Limb (tissue), 2 donors: ENCODE results near the gene CAMKMT.

Experiments
- DNase-seq, 2 donors: peaks; one replicate each; pipeline ENCODE4 v3.0.0-alpha.2; 2016; ENCODE audit errors: extremely low spot score in 2 of 2

CAMKMT gene

GRCh38 chr2:44688456-44689124 lies 326.8 kb downstream of the CAMKMT start:
- DNase-seq: no peak

GRCh38 chr2:44689516-44689915 lies 327.8 kb downstream of the CAMKMT start:
- no peak for DNase-seq

DNA sequence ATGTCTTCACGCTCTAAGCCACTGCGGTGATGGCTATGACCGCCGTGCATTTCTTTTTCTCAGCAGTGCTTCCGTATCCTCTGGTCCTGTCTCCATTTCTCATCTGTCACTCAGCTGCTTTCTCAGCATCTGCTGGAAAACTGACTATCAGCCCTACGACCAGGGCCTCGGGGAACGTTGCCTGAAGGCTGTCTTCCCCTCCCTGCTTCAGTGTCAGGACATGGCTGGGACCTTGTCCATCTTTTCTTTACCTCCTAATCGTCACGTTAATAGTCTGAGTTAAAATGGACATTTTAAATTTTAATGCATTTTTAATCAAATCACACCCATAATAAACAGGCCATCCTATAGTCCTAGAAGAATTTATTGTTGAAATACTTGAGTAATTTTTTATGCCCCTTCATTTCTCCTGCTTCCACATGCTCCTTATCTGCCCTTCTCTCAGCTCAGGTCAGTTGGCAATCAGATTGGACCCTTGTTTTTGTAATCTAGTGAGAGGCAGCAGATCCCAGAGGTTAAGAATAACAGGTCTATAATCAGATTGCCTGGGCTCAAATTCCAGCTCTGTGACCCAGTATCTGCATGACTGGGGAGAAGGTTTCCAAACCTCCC lies 329.5 kb downstream of the CAMKMT start:
- no peak for DNase-seq

- DNase-seq: no peak
These were observed 331.1 kb downstream of the CAMKMT start for GRCh38 chr2:44692821-44693220.

DNA sequence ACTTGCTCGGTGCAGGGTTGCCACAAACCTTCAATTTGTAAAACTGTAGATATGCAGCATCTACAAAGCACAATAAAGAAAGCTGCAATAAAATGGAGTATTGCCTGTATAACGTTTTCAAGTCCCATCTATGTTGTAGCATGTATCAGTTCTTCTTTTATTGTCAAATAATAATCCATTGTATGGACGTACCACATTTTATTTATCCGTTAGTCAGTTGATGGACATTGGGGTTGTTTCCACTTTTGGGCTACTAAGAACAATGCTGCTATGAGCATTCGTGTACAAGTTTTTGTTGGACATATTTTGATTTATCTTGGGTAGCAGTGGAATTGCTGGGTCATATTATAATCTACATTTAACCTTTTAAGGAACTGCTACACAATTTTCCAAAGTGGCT lies 339.1 kb downstream of the CAMKMT start:
- DNase-seq: no peak

GRCh38 chr2:44705356-44705755 lies 343.6 kb downstream of the CAMKMT start:
- DNase-seq: no peak

DNA sequence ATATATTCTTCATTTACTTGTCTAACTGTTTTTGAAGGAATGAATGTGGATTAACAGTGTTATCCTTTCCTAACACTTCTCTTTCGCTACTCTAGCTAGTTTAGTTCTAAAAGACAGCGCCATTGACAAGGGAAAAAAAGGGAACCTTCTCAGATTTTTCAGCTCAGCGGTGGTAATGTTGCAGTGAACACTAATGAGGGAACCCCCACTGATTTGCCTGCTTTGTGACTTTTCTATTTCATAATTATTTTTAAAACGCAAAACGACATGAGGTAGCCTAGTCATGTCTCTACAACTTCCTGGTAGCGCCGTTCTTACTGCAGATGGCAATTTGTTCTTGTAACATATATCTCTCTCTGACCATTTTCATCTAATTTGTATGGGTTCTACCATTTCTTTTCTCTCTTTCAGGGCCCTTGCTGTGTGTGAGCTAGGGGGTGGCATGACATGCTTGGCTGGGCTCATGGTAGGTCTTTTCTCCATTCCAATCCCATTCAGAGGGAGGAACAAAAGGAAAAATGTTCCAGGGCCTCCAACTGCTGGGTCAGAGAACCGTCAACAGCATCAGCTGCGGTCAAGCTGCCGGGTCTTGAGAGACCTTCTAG lies 344.2 kb downstream of the CAMKMT start:
- no peak for DNase-seq

DNA sequence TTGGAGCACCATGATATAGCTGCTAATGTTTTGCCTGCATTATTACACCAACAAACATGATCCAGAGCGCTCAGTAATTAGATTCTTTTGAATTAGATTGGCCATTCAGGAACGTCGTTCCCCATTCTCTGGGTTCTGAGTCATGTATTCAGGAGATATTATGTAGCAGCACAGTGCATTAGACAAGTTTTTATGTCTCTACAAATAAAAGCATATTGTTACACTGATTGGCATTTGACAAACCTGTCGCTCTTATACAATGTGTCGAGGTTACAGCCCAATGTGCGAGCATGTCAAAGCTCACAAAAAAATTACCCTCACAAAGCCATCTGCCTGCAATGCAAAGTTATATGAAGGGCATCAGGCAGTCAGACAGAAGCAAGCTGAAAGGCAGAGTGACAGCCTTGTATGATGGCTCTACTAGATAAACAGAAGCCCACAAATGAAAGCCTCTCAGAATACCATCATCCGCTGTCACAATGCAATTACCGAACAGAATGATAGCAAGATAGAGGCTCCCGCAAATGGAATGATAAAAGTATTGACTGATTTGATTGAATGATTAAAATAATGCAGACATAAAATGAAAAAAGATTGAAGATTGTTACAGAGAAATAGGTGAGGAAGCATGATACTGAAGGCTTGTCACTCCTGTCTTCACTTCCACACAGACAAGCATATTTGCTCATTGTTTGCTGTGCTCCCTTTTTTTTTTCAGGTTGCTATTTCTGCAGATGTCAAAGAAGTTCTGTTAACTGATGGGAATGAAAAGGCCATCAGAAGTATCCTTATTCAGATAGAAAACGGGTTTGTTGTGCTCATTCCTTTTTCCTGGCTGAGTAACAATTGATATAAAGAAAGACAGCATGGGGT lies 345.2 kb downstream of the CAMKMT start:
- DNase-seq: no peak

DNA sequence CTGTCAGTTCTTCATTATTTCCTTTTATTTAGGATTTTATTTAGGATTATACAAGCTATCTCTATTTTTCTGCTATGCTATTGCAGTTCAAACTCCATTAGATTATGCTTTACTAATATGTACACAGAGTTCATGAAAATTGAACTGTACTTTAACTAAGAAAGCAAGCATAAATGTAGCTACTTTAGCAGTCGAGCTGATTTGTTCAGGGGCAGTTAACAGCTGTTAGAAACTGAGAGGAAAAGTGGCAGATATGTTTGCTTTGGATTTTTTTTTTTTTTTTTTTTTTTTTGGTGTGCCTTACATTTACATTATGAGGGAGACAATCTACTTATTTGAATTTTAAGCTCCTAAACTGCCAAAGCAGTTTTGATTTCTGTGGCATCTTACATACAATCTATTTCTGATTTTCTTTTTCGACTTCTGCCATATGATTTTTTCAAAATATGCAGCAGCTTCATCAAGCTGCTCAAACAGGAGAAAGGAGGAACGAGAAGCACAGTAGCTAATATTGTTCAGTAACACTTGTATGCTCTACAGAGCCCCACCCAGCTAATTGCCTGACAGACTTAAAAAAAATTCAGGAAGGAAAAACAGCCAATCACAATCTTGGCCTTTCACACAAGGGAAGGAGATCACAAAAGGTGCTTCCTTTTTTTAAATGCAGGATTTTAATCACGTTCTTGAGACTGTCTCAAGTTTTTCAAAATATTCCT lies 346.4 kb downstream of the CAMKMT start:
- no peak for DNase-seq

GRCh38 chr2:44708661-44709000 lies 346.9 kb downstream of the CAMKMT start:
- no peak for DNase-seq

DNA sequence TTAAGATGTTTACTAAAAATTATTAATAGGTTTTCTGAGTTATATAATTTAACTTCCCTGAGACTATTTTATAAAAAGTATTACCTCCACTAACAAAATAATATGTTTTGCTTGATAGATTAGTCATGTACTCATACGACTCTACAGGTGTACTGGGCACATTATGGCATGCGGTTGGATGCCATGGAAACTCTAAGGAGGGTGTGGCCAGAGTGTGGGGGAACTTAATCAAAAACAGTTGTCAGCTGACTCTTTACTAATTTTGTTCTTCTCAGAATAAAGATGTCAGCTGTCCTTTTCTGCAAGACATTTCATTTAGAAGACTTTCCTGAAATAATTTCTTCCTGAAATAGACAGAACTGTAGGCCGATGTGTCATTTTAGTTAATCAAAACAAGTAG lies 351.4 kb downstream of the CAMKMT start:
- no peak for DNase-seq

- DNase-seq: no peak
These were observed 353.9 kb downstream of the CAMKMT start for GRCh38 chr2:44715671-44716081.

GRCh38 chr2:44716131-44716530 lies 354.4 kb downstream of the CAMKMT start:
- DNase-seq: no peak

GRCh38 chr2:44718431-44718830 lies 356.7 kb downstream of the CAMKMT start:
- DNase-seq: no peak

- DNase-seq: no peak
These were observed 357.8 kb downstream of the CAMKMT start for GRCh38 chr2:44719562-44719961.

- DNase-seq: no peak
These were observed 360.4 kb downstream of the CAMKMT start for GRCh38 chr2:44722026-44722625.

- no peak for DNase-seq
These were observed 362.2 kb downstream of the CAMKMT start for GRCh38 chr2:44723921-44724320.

GRCh38 chr2:44730593-44730992 lies 368.8 kb downstream of the CAMKMT start:
- DNase-seq: no peak

GRCh38 chr2:44731505-44731904 lies 369.8 kb downstream of the CAMKMT start:
- DNase-seq: no peak

DNA sequence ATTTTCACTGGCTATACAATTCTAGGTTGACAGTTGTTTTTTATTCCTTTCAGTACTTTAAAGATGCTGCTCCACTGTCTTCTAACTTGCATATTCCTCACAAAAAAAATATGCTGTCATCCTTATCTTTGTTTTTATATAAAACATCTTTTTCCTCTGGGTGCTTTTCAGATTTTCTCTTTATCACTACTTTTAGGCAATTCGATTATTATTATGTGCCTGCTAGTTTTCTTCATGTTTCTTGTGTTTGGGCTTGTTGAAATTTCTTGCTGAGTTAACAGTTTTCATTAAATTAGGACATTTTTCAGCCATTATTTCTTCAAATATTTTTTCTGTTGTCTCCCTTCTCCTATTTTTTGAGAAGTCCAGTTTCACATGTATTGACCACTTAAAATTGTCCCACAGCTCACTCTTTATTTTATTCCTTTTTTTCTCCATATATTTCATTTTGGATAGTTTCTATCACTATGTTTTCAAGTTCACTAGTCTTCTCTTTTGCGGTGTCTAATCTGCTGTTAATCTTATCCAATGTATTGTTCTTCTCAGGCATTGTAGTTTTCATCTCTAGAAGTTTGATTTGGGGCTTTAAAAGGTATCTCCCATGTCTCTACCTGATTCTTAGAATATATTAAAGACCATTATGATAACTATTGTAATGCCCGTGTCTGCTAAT lies 374.7 kb downstream of the CAMKMT start:
- DNase-seq: no peak

DNA sequence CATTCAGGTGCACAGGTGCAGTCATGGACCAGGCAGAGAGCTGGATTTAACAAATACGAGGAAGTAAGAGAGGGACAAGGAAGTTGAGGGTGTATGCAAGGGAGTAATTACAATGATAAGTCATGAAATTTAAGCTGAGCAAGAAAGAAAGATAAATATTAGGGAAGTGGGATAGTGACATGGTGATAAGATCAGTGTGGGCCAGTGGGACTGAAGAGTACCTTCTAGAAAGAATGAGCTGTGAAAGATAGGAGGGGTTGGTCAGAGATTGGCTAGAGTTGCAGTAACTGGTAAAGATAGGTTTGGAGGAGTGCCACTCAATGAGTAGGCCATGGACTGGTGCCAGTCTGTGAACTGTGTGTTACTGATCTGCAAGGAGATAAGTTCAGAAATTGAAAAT lies 378.9 kb downstream of the CAMKMT start:
- no peak for DNase-seq
